Kidney epithelial cell (primary cell): ENCODE data around the gene DHX35. TPM values are rescaled to one million over a fixed set of nuclear protein-coding genes. Genes with fewer than 3 reads are reported as not detected.

ENCODE experiments used
- DNase-seq: peaks from one replicate; pipeline ENCODE4 v3.0.0-alpha.2; 2010; ENCODE audit warnings: low read depth
- H3K27me3 ChIP-seq: 2 replicates; pipeline ENCODE4 v1.6.0; 2011; ENCODE audit warnings: low read length; ENCODE audit not compliant: control insufficient read depth, insufficient read depth
- H3K36me3 ChIP-seq: 2 replicates; pipeline ENCODE4 v1.5.1; 2011; ENCODE audit warnings: low read length; ENCODE audit not compliant: control insufficient read depth, insufficient read depth
- H3K4me3 ChIP-seq: 2 replicates; pipeline ENCODE4 v1.5.1; 2011; ENCODE audit warnings: low read depth, mild to moderate bottlenecking, control low read depth, low read length
- CTCF ChIP-seq: IDR thresholded peaks from 2 replicates; pipeline ENCODE4 v1.5.1; 2011; ENCODE audit warnings: mild to moderate bottlenecking, moderate library complexity, low read length, control low read depth, inconsistent platforms; ENCODE audit not compliant: insufficient read depth, poor library complexity, severe bottlenecking
- total RNA-seq: library from RNA; depleted of rRNA; stranded (reverse); fragments of >200 nt; gene quantifications from 2 replicates; pipeline ENCODE4 v1.2.3, GENCODE V29; 2015

The DHX35 gene
- total RNA-seq, 1 donor from 2014 or later: 7.4 TPM

GRCh38 chr20:38945012-38945411, 17.1 kb upstream of the DHX35 start:
- no peak for DNase-seq
- H3K4me3 ChIP-seq: no peak overlapping the region
- H3K36me3 ChIP-seq: no peaks in the 10 kb centered on the region
- H3K27me3 ChIP-seq: no peaks in the 10 kb centered on the region
- TF ChIP-seq CTCF: no peak

GRCh38 chr20:38946836-38947235, 15.3 kb upstream of the DHX35 start:
- Histone ChIP-seq H3K36me3 (peaks cover 2% of the 10 kb centered on the region), H3K27me3 (no peaks in the 10 kb centered on the region), H3K4me3 (no peak overlapping the region)
- no peak for DNase-seq
- TF ChIP-seq CTCF: no peak

GRCh38 chr20:38947931-38948362, 14.2 kb upstream of the DHX35 start:
- DNase-seq: no peak
- Histone ChIP-seq H3K4me3 (no peak overlapping the region), H3K36me3 (peaks cover 3% of the 10 kb centered on the region), H3K27me3 (no peaks in the 10 kb centered on the region)
- no peak for TF ChIP-seq CTCF

- Histone ChIP-seq H3K36me3 (peaks cover 3% of the 10 kb centered on the region), H3K4me3 (no peak overlapping the region), H3K27me3 (no peaks in the 10 kb centered on the region)
- TF ChIP-seq CTCF: no peak
- DNase-seq: no peak
Observed at GRCh38 chr20:38950254-38950653, 11.9 kb upstream of the DHX35 start.

- Histone ChIP-seq H3K4me3 (no peak overlapping the region), H3K27me3 (no peaks in the 10 kb centered on the region), H3K36me3 (peaks cover 3% of the 10 kb centered on the region)
- no peak for DNase-seq
- TF ChIP-seq CTCF: no peak
Observed at GRCh38 chr20:38951611-38952010, 10.5 kb upstream of the DHX35 start.

- Histone ChIP-seq H3K36me3 (peaks cover 3% of the 10 kb centered on the region), H3K4me3 (no peak overlapping the region), H3K27me3 (no peaks in the 10 kb centered on the region)
- no peak for DNase-seq
- TF ChIP-seq CTCF: no peak
Observed at GRCh38 chr20:38952153-38952552, 10.0 kb upstream of the DHX35 start.
